ENCODE data around the gene CXorf49B.
A peak's percentile ranks its signal among the peaks of the same experiment; 100 is the strongest.

The CXorf49B gene

GRCh38 chrX:71809886-71810285 lies 46.7 kb downstream of the CXorf49B start:
- no peak for TF ChIP-seq POLR2A (IDR thresholded peaks at IDR 0.05; ENCODE audit: low read depth, low read length)
- peak; percentile 38 for FAIRE-seq
- no peak for DNase-seq (ENCODE audit: insufficient read length, low spot score)

DNA sequence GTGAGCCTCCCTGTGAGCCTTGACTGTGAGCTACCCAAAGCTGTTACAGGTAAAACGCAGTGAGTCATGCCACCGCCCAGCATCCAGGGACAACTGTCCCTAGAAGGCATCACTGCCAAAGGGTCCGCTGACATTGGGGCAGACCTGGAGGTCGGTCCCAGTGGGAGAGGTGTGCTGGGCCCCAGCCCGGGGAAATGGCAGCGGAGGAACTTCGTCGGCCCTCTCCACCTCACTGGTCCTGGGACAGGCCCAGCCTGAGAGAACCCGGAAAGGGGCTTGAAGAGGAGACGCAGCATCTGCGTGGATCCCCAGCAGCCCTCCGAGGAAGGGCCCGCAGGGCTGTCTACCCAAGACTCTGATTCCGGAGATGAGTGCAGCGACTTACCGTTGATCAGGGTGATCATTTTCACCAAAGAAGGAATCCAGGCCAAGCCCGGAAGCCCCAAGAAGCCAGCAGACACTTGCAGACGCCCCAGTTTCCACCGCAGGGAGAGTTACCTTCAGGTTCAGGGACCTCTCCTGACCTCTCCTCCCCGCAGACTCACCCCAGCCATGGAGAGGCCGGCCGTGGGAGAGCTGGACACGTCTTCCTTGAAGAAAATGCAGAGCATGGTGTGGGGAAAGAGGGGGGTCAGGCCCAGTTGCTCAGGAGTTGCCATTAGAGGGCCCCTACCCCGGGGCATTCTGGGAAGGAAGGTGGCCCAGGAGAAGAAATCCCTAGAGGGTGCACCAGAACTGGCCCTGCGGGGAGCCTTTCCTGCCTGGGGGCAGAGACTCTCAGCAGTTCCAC lies 51.2 kb downstream of the CXorf49B start:
- DNase-seq (ENCODE audit: insufficient read length, low spot score) = no peak
- no peak for TF ChIP-seq POLR2A (IDR thresholded peaks at IDR 0.05; ENCODE audit: low read depth, low read length)
- no peak for FAIRE-seq

DNA sequence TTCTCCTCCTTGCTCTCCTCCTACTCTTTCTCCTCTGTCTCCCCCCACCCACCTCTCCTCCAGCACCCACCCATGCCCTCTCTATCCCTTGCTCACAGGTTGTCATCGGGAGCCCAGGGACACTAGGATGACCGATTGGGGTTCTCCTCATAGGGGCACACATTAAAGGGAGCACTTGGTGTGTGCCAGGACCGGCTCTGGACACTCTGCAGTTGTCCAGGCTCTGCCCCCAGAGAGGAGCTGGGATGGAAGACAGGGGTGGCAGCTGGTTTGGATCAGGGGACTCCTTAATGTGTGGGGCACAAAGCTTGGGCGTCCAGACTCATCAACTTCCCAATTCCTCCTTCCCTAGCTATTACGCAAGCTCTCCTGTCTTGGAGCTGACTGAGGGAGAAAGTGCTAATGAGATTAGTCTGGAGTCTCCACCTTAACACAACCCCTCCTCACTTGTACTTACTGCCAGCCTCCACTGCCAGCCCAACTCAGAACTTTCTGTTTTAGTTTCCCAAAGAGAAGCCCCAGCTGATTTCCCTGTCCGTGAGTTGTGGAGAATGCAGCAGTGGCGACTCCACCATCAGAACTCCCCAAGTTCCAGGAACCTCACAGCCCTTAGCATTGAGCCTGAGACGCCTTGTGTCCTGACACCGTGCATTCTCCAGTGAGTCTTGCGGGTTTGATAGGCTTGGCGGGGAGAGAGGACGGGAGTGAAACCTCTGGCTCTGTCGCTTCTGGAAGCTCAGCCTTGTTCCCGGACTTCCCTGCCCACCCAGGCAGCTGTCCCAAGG lies 52.2 kb downstream of the CXorf49B start:
- TF ChIP-seq POLR2A (IDR thresholded peaks at IDR 0.05; ENCODE audit: low read depth, low read length) = no peak
- no peak for DNase-seq (ENCODE audit: insufficient read length, low spot score)
- FAIRE-seq = no peak

DNA sequence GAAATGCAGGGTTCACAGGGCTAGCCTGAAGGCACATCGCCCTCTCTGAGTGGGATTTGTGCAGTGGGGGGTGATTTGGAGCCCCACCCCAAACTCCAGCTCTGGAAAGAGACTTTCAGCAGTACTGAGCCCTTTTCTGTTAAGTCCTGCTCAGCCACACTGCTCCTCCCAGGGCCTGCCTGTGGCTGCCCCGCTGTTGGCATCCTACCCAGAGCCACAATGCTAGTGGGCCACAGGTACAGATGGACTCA lies 52.7 kb downstream of the CXorf49B start:
- no peak for TF ChIP-seq POLR2A (IDR thresholded peaks at IDR 0.05; ENCODE audit: low read depth, low read length)
- FAIRE-seq (no peak), DNase-seq (ENCODE audit: insufficient read length, low spot score) (no peak)
